ENCODE data around the gene CBFA2T2.
"Not testable (repeated sequence)": the region's sequence is repeated elsewhere in the genome, so short reads cannot be mapped to it uniquely, and the experiment has no call there.

The CBFA2T2 gene

GRCh38 chr20:33644313-33645071, 154.6 kb downstream of the CBFA2T2 start:
- DNase-seq (ENCODE audit: low read depth): no peak
- no peak for TF ChIP-seq CTCF (conservative IDR thresholded peaks at IDR 0.05; ENCODE audit: low read length)
- no peak overlapping the region for H3K4me3 ChIP-seq (ENCODE audit: low read length)

- TF ChIP-seq CTCF (conservative IDR thresholded peaks at IDR 0.05; ENCODE audit: low read length): no peak
- no peak for DNase-seq (ENCODE audit: low read depth)
- H3K4me3 ChIP-seq (ENCODE audit: low read length): no peak overlapping the region
Measured at GRCh38 chr20:33645072-33645358, 155.1 kb downstream of the CBFA2T2 start.

- no peak overlapping the region for H3K4me3 ChIP-seq (ENCODE audit: low read length)
- no peak for TF ChIP-seq CTCF (conservative IDR thresholded peaks at IDR 0.05; ENCODE audit: low read length)
- no peak for DNase-seq (ENCODE audit: low read depth)
Measured at GRCh38 chr20:33645396-33645795, 155.5 kb downstream of the CBFA2T2 start.

- DNase-seq (ENCODE audit: low read depth): no peak
- TF ChIP-seq CTCF (conservative IDR thresholded peaks at IDR 0.05; ENCODE audit: low read length): no peak
- H3K4me3 ChIP-seq (ENCODE audit: low read length): no peak overlapping the region
Measured at GRCh38 chr20:33646191-33646590, 156.3 kb downstream of the CBFA2T2 start.

GRCh38 chr20:33646959-33647602, 157.2 kb downstream of the CBFA2T2 start:
- not testable (repeated sequence) for H3K4me3 ChIP-seq (ENCODE audit: low read length); DNase-seq (ENCODE audit: low read depth)

GRCh38 chr20:33647603-33648395, 157.9 kb downstream of the CBFA2T2 start:
- DNase-seq (ENCODE audit: low read depth): peak; percentile 82
- TF ChIP-seq CTCF (conservative IDR thresholded peaks at IDR 0.05; ENCODE audit: low read length): no peak
- no peak overlapping the region for H3K4me3 ChIP-seq (ENCODE audit: low read length)

- no peak for DNase-seq (ENCODE audit: low read depth)
- no peak for TF ChIP-seq CTCF (conservative IDR thresholded peaks at IDR 0.05; ENCODE audit: low read length)
Measured at GRCh38 chr20:33648396-33649004, 158.6 kb downstream of the CBFA2T2 start.

More at GRCh38 chr20:33648396-33649004, 158.6 kb downstream of the CBFA2T2 start:
- no peak overlapping the region for H3K4me3 ChIP-seq (ENCODE audit: low read length)

Measured in AG10803 (cell line).